Upper lobe of left lung (tissue), 6 donors: ENCODE data around the gene OLR1. TPM values are rescaled to one million over a fixed set of nuclear protein-coding genes. Genes with fewer than 3 reads are reported as not detected.

Experiments used
- ATAC-seq, 2 donors: fragments of 200-7000 bp; cut with Tn5 transposase; one replicate each; pipeline ENCODE4 v1.9.1; 2022; ENCODE audit warnings: mild to moderate bottlenecking in 2 of 2, moderate library complexity in 2 of 2; ENCODE audit not compliant: low FRiP score in 2 of 2
- DNase-seq, 2 donors: peaks; one replicate each; pipeline ENCODE4 v3.0.0-alpha.2; 2019 to 2020
- H3K27ac ChIP-seq, 4 donors: fragments of 200-600 bp; sonication (generic); one replicate each; pipeline ENCODE4 v1.5.1; 2016 to 2019
- H3K27me3 ChIP-seq, 4 donors: fragments of 200-600 bp; sonication (generic); one replicate each; pipeline ENCODE4 v1.5.1; 2017 to 2019
- H3K36me3 ChIP-seq, 4 donors: fragments of 200-600 bp; sonication (generic); one replicate each; pipeline ENCODE4 v1.5.1; 2016 to 2019
- H3K4me1 ChIP-seq, 4 donors: fragments of 200-600 bp; sonication (generic); one replicate each; pipeline ENCODE4 v1.5.1; 2018 to 2019
- H3K4me3 ChIP-seq, 4 donors: fragments of 200-600 bp; sonication (generic); one replicate each; pipeline ENCODE4 v1.5.1; 2017 to 2019; ENCODE audit warnings: mild to moderate bottlenecking in 2 of 4, moderate library complexity in 1 of 4
- H3K9me3 ChIP-seq, 4 donors: fragments of 200-600 bp; sonication (generic); one replicate each; pipeline ENCODE4 v1.5.1; 2018 to 2019
- EP300 ChIP-seq, 4 donors: sonication (generic); formaldehyde crosslinking; IDR thresholded peaks; one replicate each; pipeline ENCODE4 v1.5.1; 2017; ENCODE audit warnings: antibody characterized with exemption in 4 of 4, control low read depth in 2 of 4
- POLR2A ChIP-seq, 4 donors: fragments of 450-650 bp; IDR thresholded peaks; one replicate each; pipeline ENCODE4 v1.5.1; 2016 to 2017; ENCODE audit warnings: antibody characterized with exemption in 4 of 4, mild to moderate bottlenecking in 2 of 4
- POLR2AphosphoS5 ChIP-seq, 2 donors: sonication (generic); formaldehyde crosslinking; IDR thresholded peaks; one replicate each; pipeline ENCODE4 v1.5.1; 2017; ENCODE audit warnings: antibody characterized with exemption in 2 of 2
- WGBS, 2 donors: methylation state at CpG; one replicate each; pipeline ENCODE4 v1.1.5; 2017 to 2018; 5-methylcytosine and 5-hydroxymethylcytosine counted together
- total RNA-seq, 6 donors: library from RNA; depleted of rRNA in 4 of 6; stranded (reverse); fragments of >200 nt in 4 of 6; gene quantifications; one replicate each; pipeline versions ENCODE4 v1.1.0 to v1.2.1, GENCODE V29; 2016 to 2021
- TF ChIP-seq, protein P1 (sequence below), 6 experiments: fragments of 450-650 bp in 4 of 6; fragments of 200-600 bp in 2 of 6; sonication (generic) in 2 of 6; IDR thresholded peaks; one replicate each; pipeline ENCODE4 v1.5.1; 2016 to 2019; ENCODE audit warnings: antibody characterized with exemption in 6 of 6
- donor health status: DM: no; HTN: no; CAD: no; lungs with moderate emphysema.
- donor health status: DM: no; HTN: yes; CAD: no; lungs with severe emphysema.

Gene OLR1
- total RNA-seq, 6 donors from 2014 or later: 51.2 to 163 (median 113) TPM

GRCh38 chr12:10175846-10176636 is 4.1 kb upstream of the OLR1 start:
- Histone ChIP-seq H3K36me3 (no peaks in the 10 kb centered on the region), H3K9me3 (no peaks in the 10 kb centered on the region), H3K27me3 (no peaks in the 10 kb centered on the region), H3K4me1 (no peaks in the 10 kb centered on the region), H3K27ac (no peak overlapping the region), H3K4me3 (no peak overlapping the region)
- ATAC-seq (no peak), DNase-seq (no peak)
- TF ChIP-seq EP300 (IDR thresholded peaks at IDR 0.05) (no peak), POLR2A (IDR thresholded peaks at IDR 0.05) (no peak), POLR2AphosphoS5 (IDR thresholded peaks at IDR 0.05) (no peak)
- TF ChIP-seq, protein P1, sequence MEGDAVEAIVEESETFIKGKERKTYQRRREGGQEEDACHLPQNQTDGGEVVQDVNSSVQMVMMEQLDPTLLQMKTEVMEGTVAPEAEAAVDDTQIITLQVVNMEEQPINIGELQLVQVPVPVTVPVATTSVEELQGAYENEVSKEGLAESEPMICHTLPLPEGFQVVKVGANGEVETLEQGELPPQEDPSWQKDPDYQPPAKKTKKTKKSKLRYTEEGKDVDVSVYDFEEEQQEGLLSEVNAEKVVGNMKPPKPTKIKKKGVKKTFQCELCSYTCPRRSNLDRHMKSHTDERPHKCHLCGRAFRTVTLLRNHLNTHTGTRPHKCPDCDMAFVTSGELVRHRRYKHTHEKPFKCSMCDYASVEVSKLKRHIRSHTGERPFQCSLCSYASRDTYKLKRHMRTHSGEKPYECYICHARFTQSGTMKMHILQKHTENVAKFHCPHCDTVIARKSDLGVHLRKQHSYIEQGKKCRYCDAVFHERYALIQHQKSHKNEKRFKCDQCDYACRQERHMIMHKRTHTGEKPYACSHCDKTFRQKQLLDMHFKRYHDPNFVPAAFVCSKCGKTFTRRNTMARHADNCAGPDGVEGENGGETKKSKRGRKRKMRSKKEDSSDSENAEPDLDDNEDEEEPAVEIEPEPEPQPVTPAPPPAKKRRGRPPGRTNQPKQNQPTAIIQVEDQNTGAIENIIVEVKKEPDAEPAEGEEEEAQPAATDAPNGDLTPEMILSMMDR (IDR thresholded peaks at IDR 0.05): no peak
- 75 to 87% methylated on average over 5 of the region's 5 CpGs for WGBS, 2 donors

- TF ChIP-seq POLR2AphosphoS5 (IDR thresholded peaks at IDR 0.05): no peak
- TF ChIP-seq, protein P1 (IDR thresholded peaks at IDR 0.05): no peak
- TF ChIP-seq EP300 (IDR thresholded peaks at IDR 0.05): no peak
- no peak for TF ChIP-seq POLR2A (IDR thresholded peaks at IDR 0.05)
- WGBS, 2 donors: 65 to 80% methylated on average over 2 of the region's 2 CpGs
- no peaks in the 10 kb centered on the region for H3K4me1 ChIP-seq
- DNase-seq (no peak), ATAC-seq (no peak)
- H3K4me3 ChIP-seq: no peak overlapping the region
- H3K36me3 ChIP-seq: no peaks in the 10 kb centered on the region
- H3K27me3 ChIP-seq: no peaks in the 10 kb centered on the region
- H3K27ac ChIP-seq: no peak overlapping the region
- no peaks in the 10 kb centered on the region for H3K9me3 ChIP-seq
These were observed 3.2 kb upstream of the OLR1 start for GRCh38 chr12:10174986-10175614.

GRCh38 chr12:10170216-10170615 is 1.7 kb downstream of the OLR1 start:
- H3K4me3 ChIP-seq: peak overlapping the region in 1 of 4 donors; percentile 16
- H3K27me3 ChIP-seq: no peaks in the 10 kb centered on the region
- DNase-seq: no peak
- H3K36me3 ChIP-seq: no peaks in the 10 kb centered on the region
- peak overlapping the region in 1 of 4 donors; percentile 12 for H3K27ac ChIP-seq
- no peaks in the 10 kb centered on the region for H3K9me3 ChIP-seq
- TF ChIP-seq, protein P1 (IDR thresholded peaks at IDR 0.05): no peak
- TF ChIP-seq POLR2A (IDR thresholded peaks at IDR 0.05) (no peak), POLR2AphosphoS5 (IDR thresholded peaks at IDR 0.05) (no peak), EP300 (IDR thresholded peaks at IDR 0.05) (no peak)
- WGBS, 2 donors: 71 to 83% methylated on average over 5 of the region's 5 CpGs
- ATAC-seq: no peak
- H3K4me1 ChIP-seq: peaks cover 0 to 8% (median 1%) of the 10 kb centered on the region in 4 donors

- Histone ChIP-seq H3K4me1 (peaks cover 0 to 8% (median 1%) of the 10 kb centered on the region in 4 donors), H3K36me3 (no peaks in the 10 kb centered on the region), H3K4me3 (peak overlapping the region in 1 of 4 donors; percentile 15), H3K27me3 (no peaks in the 10 kb centered on the region), H3K9me3 (no peaks in the 10 kb centered on the region), H3K27ac (peak overlapping the region in 1 of 4 donors; percentile 18)
- DNase-seq: no peak
- no peak for ATAC-seq
- TF ChIP-seq EP300 (IDR thresholded peaks at IDR 0.05): no peak
- TF ChIP-seq POLR2A (IDR thresholded peaks at IDR 0.05): no peak
- TF ChIP-seq, protein P1 (IDR thresholded peaks at IDR 0.05): no peak
- TF ChIP-seq POLR2AphosphoS5 (IDR thresholded peaks at IDR 0.05): no peak
- WGBS, 2 donors: 75 to 82% methylated on average over 3 of the region's 3 CpGs
These were observed 2.8 kb downstream of the OLR1 start for GRCh38 chr12:10169104-10169503.
